Measurements from ENCODE around the gene AP1G2. TPM values are rescaled to one million over a fixed set of nuclear protein-coding genes. Genes with fewer than 3 reads are reported as not detected.
A peak's percentile ranks its signal among the peaks of the same experiment; 100 is the strongest.

The AP1G2 gene
- polyA plus RNA-seq, 2 of the 4 experiments (the other 2 are of a cell fraction), result 80.6 to 83.7 TPM

GRCh38 chr14:23582906-23583760 is 15.5 kb upstream of the AP1G2 start:
- Histone ChIP-seq H3K9me3 (no peaks in the 10 kb centered on the region), H3K27ac (no peak overlapping the region), H3K4me3 (no peak overlapping the region), H3K4me2 (no peak overlapping the region), H3K4me1 (no peaks in the 10 kb centered on the region)
- DNase-seq (ENCODE audit: low read depth in 1 of 2, low spot score in 1 of 2) (no peak), FAIRE-seq (no peak), ATAC-seq (peak in 1 of 2 experiments; percentile 31; a peak in 2 of 6 replicates)
- 61% methylated on average over 3 of the region's 3 CpGs for WGBS (ENCODE audit: missing lambda C conversion rate)
- TF ChIP-seq HES2 (IDR thresholded peaks at IDR 0.05) (no peak), MAX (IDR thresholded peaks at IDR 0.05) (no peak), MYC (IDR thresholded peaks at IDR 0.05; ENCODE audit: borderline replicate concordance, low read length) (no peak), FOSB (CRISPR knock-in tag; IDR thresholded peaks at IDR 0.05) (no peak), ESRRA (IDR thresholded peaks at IDR 0.05; ENCODE audit: borderline replicate concordance, low read length) (no peak), BHLHE40 (IDR thresholded peaks at IDR 0.05; ENCODE audit: low read depth, low read length) (no peak), NPAS2 (CRISPR knock-in tag; IDR thresholded peaks at IDR 0.05; ENCODE audit: borderline replicate concordance) (no peak), EHF (CRISPR knock-in tag; IDR thresholded peaks at IDR 0.05) (no peak), FOXS1 (CRISPR knock-in tag; IDR thresholded peaks at IDR 0.05) (no peak), CBX2 (IDR thresholded peaks at IDR 0.05; ENCODE audit: borderline replicate concordance, low read depth) (no peak), MAZ (IDR thresholded peaks at IDR 0.05; ENCODE audit: borderline replicate concordance, low read depth, low read length) (no peak)
- CTCF ChIA-PET, result interaction anchor here (0.9 to 3.1 kb wide), 4 partner anchors 20 to 354 kb away, joined by 3 to 14 read pairs (median 8); no protein-coding TSS in a partner anchor
- POLR2A ChIA-PET, result no interaction called here

DNA sequence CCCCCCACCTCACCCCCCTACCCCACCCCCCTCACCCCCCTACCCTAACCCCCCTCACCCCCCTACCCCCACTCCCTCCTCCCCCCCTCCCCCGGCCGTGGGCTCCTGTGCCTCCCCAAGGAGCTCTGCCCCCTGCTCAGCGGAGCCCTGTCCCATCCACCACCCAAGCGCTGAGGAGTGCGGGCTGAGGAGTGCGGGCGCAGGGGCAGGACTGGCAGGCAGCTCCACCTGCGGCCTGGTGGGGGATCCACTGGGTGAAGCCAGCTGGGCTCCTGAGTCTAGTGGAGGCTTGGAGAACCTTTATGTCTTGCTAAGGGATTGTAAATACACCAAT is 13.3 kb upstream of the AP1G2 start:
- TF ChIP-seq, protein P1, sequence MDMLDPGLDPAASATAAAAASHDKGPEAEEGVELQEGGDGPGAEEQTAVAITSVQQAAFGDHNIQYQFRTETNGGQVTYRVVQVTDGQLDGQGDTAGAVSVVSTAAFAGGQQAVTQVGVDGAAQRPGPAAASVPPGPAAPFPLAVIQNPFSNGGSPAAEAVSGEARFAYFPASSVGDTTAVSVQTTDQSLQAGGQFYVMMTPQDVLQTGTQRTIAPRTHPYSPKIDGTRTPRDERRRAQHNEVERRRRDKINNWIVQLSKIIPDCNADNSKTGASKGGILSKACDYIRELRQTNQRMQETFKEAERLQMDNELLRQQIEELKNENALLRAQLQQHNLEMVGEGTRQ (IDR thresholded peaks at IDR 0.05), result no peak
- TF ChIP-seq POLR2A (IDR thresholded peaks at IDR 0.05; ENCODE audit: low read length) (no peak), RCOR1 (IDR thresholded peaks at IDR 0.05; ENCODE audit: low read depth, low read length) (no peak), RFX5 (IDR thresholded peaks at IDR 0.05) (no peak), CEBPB (IDR thresholded peaks at IDR 0.05) (no peak), GATA3 (IDR thresholded peaks at IDR 0.05; ENCODE audit: borderline replicate concordance) (no peak), CBX2 (IDR thresholded peaks at IDR 0.05; ENCODE audit: borderline replicate concordance, low read depth) (no peak), MAX (IDR thresholded peaks at IDR 0.05) (no peak), MAZ (IDR thresholded peaks at IDR 0.05; ENCODE audit: borderline replicate concordance, low read depth, low read length) (no peak), HDAC2 (IDR thresholded peaks at IDR 0.05) (no peak), KDM5A (IDR thresholded peaks at IDR 0.05) (no peak), MYC (IDR thresholded peaks at IDR 0.05; ENCODE audit: borderline replicate concordance, low read length) (no peak), HES2 (IDR thresholded peaks at IDR 0.05) (no peak), MAFK (IDR thresholded peaks at IDR 0.05; ENCODE audit: partially characterized antibody) (no peak), ZFP36 (IDR thresholded peaks at IDR 0.05; ENCODE audit: borderline replicate concordance, partially characterized antibody) (no peak)
- TF ChIP-seq, protein P2, sequence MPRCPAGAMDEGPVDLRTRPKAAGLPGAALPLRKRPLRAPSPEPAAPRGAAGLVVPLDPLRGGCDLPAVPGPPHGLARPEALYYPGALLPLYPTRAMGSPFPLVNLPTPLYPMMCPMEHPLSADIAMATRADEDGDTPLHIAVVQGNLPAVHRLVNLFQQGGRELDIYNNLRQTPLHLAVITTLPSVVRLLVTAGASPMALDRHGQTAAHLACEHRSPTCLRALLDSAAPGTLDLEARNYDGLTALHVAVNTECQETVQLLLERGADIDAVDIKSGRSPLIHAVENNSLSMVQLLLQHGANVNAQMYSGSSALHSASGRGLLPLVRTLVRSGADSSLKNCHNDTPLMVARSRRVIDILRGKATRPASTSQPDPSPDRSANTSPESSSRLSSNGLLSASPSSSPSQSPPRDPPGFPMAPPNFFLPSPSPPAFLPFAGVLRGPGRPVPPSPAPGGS (IDR thresholded peaks at IDR 0.05), result no peak
- TF ChIP-seq, protein P3, sequence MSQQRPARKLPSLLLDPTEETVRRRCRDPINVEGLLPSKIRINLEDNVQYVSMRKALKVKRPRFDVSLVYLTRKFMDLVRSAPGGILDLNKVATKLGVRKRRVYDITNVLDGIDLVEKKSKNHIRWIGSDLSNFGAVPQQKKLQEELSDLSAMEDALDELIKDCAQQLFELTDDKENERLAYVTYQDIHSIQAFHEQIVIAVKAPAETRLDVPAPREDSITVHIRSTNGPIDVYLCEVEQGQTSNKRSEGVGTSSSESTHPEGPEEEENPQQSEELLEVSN (IDR thresholded peaks at IDR 0.05; ENCODE audit: borderline replicate concordance, low read depth), result no peak
- TF ChIP-seq, protein P4, sequence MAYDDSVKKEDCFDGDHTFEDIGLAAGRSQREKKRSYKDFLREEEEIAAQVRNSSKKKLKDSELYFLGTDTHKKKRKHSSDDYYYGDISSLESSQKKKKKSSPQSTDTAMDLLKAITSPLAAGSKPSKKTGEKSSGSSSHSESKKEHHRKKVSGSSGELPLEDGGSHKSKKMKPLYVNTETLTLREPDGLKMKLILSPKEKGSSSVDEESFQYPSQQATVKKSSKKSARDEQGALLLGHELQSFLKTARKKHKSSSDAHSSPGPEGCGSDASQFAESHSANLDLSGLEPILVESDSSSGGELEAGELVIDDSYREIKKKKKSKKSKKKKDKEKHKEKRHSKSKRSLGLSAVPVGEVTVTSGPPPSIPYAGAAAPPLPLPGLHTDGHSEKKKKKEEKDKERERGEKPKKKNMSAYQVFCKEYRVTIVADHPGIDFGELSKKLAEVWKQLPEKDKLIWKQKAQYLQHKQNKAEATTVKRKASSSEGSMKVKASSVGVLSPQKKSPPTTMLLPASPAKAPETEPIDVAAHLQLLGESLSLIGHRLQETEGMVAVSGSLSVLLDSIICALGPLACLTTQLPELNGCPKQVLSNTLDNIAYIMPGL (CRISPR knock-in tag; IDR thresholded peaks at IDR 0.05; ENCODE audit: borderline replicate concordance), result no peak
- TF ChIP-seq, protein P5, sequence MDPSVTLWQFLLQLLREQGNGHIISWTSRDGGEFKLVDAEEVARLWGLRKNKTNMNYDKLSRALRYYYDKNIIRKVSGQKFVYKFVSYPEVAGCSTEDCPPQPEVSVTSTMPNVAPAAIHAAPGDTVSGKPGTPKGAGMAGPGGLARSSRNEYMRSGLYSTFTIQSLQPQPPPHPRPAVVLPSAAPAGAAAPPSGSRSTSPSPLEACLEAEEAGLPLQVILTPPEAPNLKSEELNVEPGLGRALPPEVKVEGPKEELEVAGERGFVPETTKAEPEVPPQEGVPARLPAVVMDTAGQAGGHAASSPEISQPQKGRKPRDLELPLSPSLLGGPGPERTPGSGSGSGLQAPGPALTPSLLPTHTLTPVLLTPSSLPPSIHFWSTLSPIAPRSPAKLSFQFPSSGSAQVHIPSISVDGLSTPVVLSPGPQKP (IDR thresholded peaks at IDR 0.05; ENCODE audit: low read depth, low read length), result no peak
- POLR2A ChIA-PET, result no interaction called here
- Histone ChIP-seq H3K4me3 (no peak overlapping the region), H3K9me3 (no peaks in the 10 kb centered on the region), H3K4me2 (no peak overlapping the region), H3K4me1 (no peaks in the 10 kb centered on the region), H3K27ac (no peak overlapping the region)
- DNase-seq (ENCODE audit: low read depth in 1 of 2, low spot score in 1 of 2), result peak in 1 of 2 experiments; percentile 46
- FAIRE-seq, result no peak
- 80% methylated on average over 1 of the region's 8 CpGs for WGBS (ENCODE audit: missing lambda C conversion rate)
- CTCF ChIA-PET, result interaction anchor here (1.0 to 3.1 kb wide), 4 partner anchors 22 to 330 kb away, joined by 3 to 14 read pairs (median 9); no protein-coding TSS in a partner anchor
- ATAC-seq, result no peak; a peak in 1 of 6 replicates

All from A549 (cell line).